Ishikawa (cell line): ENCODE measurements around the gene CEP131.

ENCODE experiments used
- CEBPB ChIP-seq: IDR thresholded peaks from 2 replicates; pipeline ENCODE4 v1.6.1; 2012
- CREB1 ChIP-seq: IDR thresholded peaks from 2 replicates; pipeline ENCODE4 v1.6.1; 2012; ENCODE audit warnings: low read depth
- EGR1 ChIP-seq: IDR thresholded peaks from 2 replicates; pipeline ENCODE4 v1.6.1; 2012
- EP300 ChIP-seq: IDR thresholded peaks from 2 replicates; pipeline ENCODE4 v1.6.1; 2012; ENCODE audit warnings: borderline replicate concordance
- FOXM1 ChIP-seq: IDR thresholded peaks from 2 replicates; pipeline ENCODE4 v1.6.1; 2012; ENCODE audit warnings: low read depth, borderline replicate concordance
- MAX ChIP-seq: IDR thresholded peaks from 2 replicates; pipeline ENCODE4 v1.6.1; 2012
- NFIC ChIP-seq: IDR thresholded peaks from 2 replicates; pipeline ENCODE4 v1.6.1; 2012
- RAD21 ChIP-seq: IDR thresholded peaks from 2 replicates; pipeline ENCODE4 v1.6.1; 2012; ENCODE audit warnings: low read depth
- TAF1 ChIP-seq: IDR thresholded peaks from 2 replicates; pipeline ENCODE4 v1.6.1; 2012; ENCODE audit warnings: low read depth, mild to moderate bottlenecking
- TCF12 ChIP-seq: IDR thresholded peaks from 2 replicates; pipeline ENCODE4 v1.6.1; 2012; ENCODE audit warnings: low read depth
- TEAD4 ChIP-seq: IDR thresholded peaks from 2 replicates; pipeline ENCODE4 v1.6.1; 2012
- USF1 ChIP-seq: IDR thresholded peaks from 2 replicates; pipeline ENCODE4 v1.6.1; 2012
- YY1 ChIP-seq: IDR thresholded peaks from 2 replicates; pipeline ENCODE4 v1.6.1; 2012; ENCODE audit warnings: low read depth
- ZBTB7A ChIP-seq: IDR thresholded peaks from 2 replicates; pipeline ENCODE4 v1.6.1; 2012; ENCODE audit warnings: low read depth
- TF ChIP-seq, protein P1 (sequence below): IDR thresholded peaks from 2 replicates; pipeline ENCODE4 v1.6.1; 2012; ENCODE audit warnings: low read depth, mild to moderate bottlenecking

CEP131 gene

DNA sequence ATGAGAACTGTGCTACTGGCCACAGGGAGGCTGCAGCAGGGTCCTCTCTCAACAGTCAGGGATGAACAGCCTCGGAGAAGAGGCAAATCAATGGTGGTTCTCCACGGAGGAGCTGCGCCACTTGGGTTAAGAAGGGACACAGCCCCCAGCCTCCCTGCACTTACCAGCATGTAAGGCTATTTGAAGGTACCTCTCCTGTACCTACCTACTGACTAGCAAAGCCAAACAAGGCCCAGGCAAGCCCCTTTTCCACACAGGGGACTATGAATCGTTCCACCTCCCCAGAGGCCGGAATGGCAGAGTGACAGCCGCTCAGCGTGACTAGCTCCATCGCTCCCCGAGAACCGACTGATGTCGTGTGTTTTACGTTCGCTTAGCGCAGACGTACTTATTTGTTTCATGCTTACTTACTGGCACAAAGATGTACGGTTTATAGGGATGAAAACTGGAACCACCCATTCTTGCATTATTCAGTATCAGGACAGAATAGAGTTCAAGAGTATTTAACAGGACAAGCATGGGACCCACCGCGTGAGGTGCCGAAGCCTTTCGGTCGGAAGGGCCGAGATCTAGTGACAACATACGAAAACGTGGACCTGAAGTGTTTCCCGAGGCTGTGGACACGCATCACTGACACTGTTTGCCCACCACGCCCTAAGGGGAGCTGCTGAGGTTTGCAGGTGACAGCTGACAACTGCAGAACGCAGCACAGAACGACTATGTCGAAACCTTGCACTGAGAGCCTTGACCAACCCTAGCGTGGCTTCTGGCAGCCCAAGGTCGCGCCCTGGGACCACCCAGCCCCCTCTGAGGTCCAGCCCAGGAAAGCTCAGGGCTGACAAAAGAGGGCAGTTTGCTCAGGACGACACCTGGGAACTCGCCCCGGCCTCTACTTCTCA lies 15.1 kb upstream of the CEP131 start:
- TF ChIP-seq CREB1: no peak
- no peak for TF ChIP-seq EP300
- TF ChIP-seq ZBTB7A: no peak
- TF ChIP-seq USF1: no peak
- no peak for TF ChIP-seq CEBPB
- TF ChIP-seq TAF1: no peak
- TF ChIP-seq RAD21: no peak
- TF ChIP-seq NFIC: no peak
- no peak for TF ChIP-seq MAX
- no peak for TF ChIP-seq YY1
- TF ChIP-seq TCF12: no peak
- TF ChIP-seq FOXM1: no peak
- TF ChIP-seq EGR1: no peak
- TF ChIP-seq, protein P1, sequence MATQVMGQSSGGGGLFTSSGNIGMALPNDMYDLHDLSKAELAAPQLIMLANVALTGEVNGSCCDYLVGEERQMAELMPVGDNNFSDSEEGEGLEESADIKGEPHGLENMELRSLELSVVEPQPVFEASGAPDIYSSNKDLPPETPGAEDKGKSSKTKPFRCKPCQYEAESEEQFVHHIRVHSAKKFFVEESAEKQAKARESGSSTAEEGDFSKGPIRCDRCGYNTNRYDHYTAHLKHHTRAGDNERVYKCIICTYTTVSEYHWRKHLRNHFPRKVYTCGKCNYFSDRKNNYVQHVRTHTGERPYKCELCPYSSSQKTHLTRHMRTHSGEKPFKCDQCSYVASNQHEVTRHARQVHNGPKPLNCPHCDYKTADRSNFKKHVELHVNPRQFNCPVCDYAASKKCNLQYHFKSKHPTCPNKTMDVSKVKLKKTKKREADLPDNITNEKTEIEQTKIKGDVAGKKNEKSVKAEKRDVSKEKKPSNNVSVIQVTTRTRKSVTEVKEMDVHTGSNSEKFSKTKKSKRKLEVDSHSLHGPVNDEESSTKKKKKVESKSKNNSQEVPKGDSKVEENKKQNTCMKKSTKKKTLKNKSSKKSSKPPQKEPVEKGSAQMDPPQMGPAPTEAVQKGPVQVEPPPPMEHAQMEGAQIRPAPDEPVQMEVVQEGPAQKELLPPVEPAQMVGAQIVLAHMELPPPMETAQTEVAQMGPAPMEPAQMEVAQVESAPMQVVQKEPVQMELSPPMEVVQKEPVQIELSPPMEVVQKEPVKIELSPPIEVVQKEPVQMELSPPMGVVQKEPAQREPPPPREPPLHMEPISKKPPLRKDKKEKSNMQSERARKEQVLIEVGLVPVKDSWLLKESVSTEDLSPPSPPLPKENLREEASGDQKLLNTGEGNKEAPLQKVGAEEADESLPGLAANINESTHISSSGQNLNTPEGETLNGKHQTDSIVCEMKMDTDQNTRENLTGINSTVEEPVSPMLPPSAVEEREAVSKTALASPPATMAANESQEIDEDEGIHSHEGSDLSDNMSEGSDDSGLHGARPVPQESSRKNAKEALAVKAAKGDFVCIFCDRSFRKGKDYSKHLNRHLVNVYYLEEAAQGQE: no peak
- no peak for TF ChIP-seq TEAD4

DNA sequence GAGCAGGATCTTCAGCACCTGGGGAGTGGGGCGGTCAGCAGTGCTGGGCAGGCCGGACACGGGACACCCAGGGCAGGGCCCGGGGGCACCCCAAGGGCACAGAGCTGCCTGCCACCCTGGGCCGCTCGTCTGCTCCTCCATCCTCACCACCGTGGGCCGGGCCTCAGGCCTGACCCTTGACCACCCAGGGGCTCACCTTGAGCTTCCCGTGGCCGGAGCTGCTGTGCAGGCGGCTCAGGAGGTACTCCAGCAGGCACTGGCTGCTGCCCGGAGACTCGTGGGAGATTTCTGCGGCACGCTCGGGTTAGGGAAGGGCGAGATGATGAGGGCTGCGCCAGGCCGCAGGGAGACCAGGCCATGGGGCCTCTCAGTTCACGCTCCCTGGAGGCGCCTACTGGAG lies 14.0 kb upstream of the CEP131 start:
- TF ChIP-seq MAX (no peak), TEAD4 (no peak), NFIC (no peak), ZBTB7A (no peak), YY1 (no peak), CEBPB (no peak), TAF1 (no peak), EP300 (no peak), CREB1 (no peak), USF1 (no peak)
- TF ChIP-seq, protein P1: no peak

DNA sequence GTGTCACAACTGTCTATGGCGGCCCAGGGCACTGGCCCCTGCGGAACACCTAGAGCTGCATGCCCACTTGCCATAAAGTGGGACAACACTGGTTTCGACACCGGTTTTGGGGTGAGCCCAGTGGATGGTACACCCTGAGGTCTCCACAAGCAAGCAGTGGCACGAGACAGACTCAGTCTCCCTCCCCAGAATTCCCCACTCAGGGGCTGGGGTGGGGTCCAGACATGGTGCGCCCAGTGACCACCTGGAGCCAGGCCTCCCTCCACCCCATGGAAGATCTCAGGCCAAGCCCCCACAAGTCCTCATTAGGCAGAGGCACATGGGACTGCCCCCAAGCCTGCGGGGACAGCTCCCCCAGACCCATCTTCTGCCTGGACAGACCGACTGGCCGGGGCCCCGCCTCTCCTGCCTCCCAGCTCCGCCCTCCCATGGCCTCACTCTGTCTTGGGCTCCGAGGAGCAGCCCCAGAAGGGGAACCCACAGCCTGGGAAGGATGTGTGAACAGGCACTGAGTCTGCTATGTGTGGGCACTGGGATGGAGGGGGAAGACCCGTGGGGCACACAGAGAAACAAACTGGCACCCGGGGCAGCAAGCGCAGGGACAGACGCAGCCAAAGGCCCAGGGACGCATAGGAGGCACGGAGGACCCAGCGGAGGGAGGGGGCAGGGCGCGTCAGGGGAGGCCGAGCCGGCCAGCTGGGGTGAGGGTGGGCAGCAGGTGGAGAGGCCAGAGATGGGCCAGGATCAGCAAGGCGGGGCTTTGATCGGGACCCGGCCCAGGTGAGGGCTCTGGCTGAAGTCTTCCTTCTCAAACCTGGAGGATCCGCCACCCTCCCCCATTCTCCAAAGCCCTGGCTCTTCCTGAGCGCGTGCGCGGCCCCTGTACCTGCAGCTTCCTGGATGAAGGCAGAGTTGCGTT lies 13.3 kb upstream of the CEP131 start:
- no peak for TF ChIP-seq CREB1

GRCh38 chr17:81234940-81235821 lies 12.4 kb upstream of the CEP131 start:
- TF ChIP-seq MAX: no peak
- TF ChIP-seq YY1: no peak
- no peak for TF ChIP-seq TCF12
- TF ChIP-seq, protein P1: no peak
- TF ChIP-seq CREB1: no peak
- TF ChIP-seq EP300: no peak
- TF ChIP-seq CEBPB: no peak
- TF ChIP-seq ZBTB7A: no peak
- TF ChIP-seq RAD21: no peak
